K562 (cell line): ENCODE data around the gene SNX3. TPM values are rescaled to one million over a fixed set of nuclear protein-coding genes. Genes with fewer than 3 reads are reported as not detected.

Source experiments
- BACH1 ChIP-seq: fragments of 200-800 bp; sonication (Bioruptor generic); IDR thresholded peaks from 2 replicates; pipeline ENCODE4 v1.6.1; 2016; ENCODE audit warnings: missing genetic modification characterization, missing compliant biosample characterization
- CAMTA2 ChIP-seq: fragments of 250-450 bp; sonication (Bioruptor Pico); conservative IDR thresholded peaks from 2 replicates; pipeline ENCODE4 v1.5.1; 2022
- ELF1 ChIP-seq: fragments of 200-800 bp; sonication (Bioruptor generic); IDR thresholded peaks from 2 replicates; pipeline ENCODE4 v1.6.1; 2016; ENCODE audit warnings: missing genetic modification characterization, missing compliant biosample characterization
- ERF ChIP-seq: fragments of 450-650 bp; formaldehyde crosslinking; IDR thresholded peaks from 2 replicates; pipeline ENCODE4 v1.4.0; 2020; ENCODE audit warnings: mild to moderate bottlenecking, mixed read lengths
- GATA2 ChIP-seq: sonication (generic); formaldehyde crosslinking; IDR thresholded peaks from 2 replicates; pipeline ENCODE4 v1.4.0; 2020; ENCODE audit warnings: mild to moderate bottlenecking, missing genetic modification reagents
- HDAC3 ChIP-seq: fragments of 450-650 bp; IDR thresholded peaks from 2 replicates; pipeline ENCODE4 v1.6.1; 2018; ENCODE audit warnings: borderline replicate concordance, mild to moderate bottlenecking, moderate library complexity; ENCODE audit not compliant: partially characterized antibody
- KLF13 ChIP-seq: fragments of 450-650 bp; IDR thresholded peaks from 2 replicates; pipeline ENCODE4 v1.6.1; 2016; ENCODE audit warnings: missing genetic modification characterization, low read depth, mild to moderate bottlenecking, missing compliant biosample characterization, moderate library complexity, borderline replicate concordance
- MEIS2 ChIP-seq: fragments of 450-650 bp; IDR thresholded peaks from 2 replicates; pipeline ENCODE4 v1.6.1; 2014; ENCODE audit warnings: mild to moderate bottlenecking; ENCODE audit not compliant: partially characterized antibody
- NR3C1 ChIP-seq: sonication (generic); formaldehyde crosslinking; IDR thresholded peaks from 2 replicates; pipeline ENCODE4 v1.8.1; 2022; ENCODE audit warnings: missing genetic modification reagents
- PHF8 ChIP-seq: fragments of 200-600 bp; sonication (generic); IDR thresholded peaks from 2 replicates; pipeline ENCODE4 v1.6.1; 2012; ENCODE audit warnings: mixed run types, mild to moderate bottlenecking, inconsistent platforms, low read length, moderate library complexity, borderline replicate concordance
- POLR3G ChIP-seq: IDR thresholded peaks from 2 replicates; pipeline ENCODE4 v1.6.1; 2011; ENCODE audit not compliant: insufficient read length, insufficient replicate concordance; ENCODE audit errors: extremely low read depth
- PPARD ChIP-seq: fragments of 250-450 bp; sonication (Bioruptor Pico); IDR thresholded peaks from 2 replicates; pipeline ENCODE4 v1.8.0; 2022; ENCODE audit warnings: inconsistent platforms, mild to moderate bottlenecking, moderate library complexity
- RB1 ChIP-seq: fragments of 450-650 bp; IDR thresholded peaks from 2 replicates; pipeline ENCODE4 v1.6.1; 2017; ENCODE audit warnings: low read depth, mild to moderate bottlenecking
- RBM15 ChIP-seq: fragments of 200-400 bp; formaldehyde crosslinking; IDR thresholded peaks from 2 replicates; pipeline ENCODE4 v1.6.1; 2018; ENCODE audit warnings: mild to moderate bottlenecking, low read length, moderate library complexity; ENCODE audit not compliant: insufficient read depth
- THAP12 ChIP-seq: fragments of 250-450 bp; sonication (Bioruptor Pico); IDR thresholded peaks from 2 replicates; pipeline ENCODE4 v1.9.0; 2021; ENCODE audit warnings: mild to moderate bottlenecking, inconsistent platforms
- ZBTB34 ChIP-seq: fragments of 250-450 bp; sonication (Bioruptor Pico); IDR thresholded peaks from 2 replicates; pipeline ENCODE4 v1.8.0; 2021; ENCODE audit warnings: mild to moderate bottlenecking, moderate library complexity
- ZEB2 ChIP-seq: fragments of 450-650 bp; IDR thresholded peaks from 2 replicates; pipeline ENCODE4 v1.6.1; 2016
- ZNF175 ChIP-seq: fragments of 200-800 bp; sonication (Bioruptor generic); IDR thresholded peaks from 2 replicates; pipeline ENCODE4 v1.6.1; 2016; ENCODE audit warnings: low read depth, mild to moderate bottlenecking, missing genetic modification characterization, missing compliant biosample characterization
- ZNF41 ChIP-seq: fragments of 250-450 bp; sonication (Bioruptor Pico); conservative IDR thresholded peaks from 2 replicates; pipeline ENCODE4 v1.4.0; 2020; ENCODE audit warnings: mild to moderate bottlenecking
- ZNF75A ChIP-seq: fragments of 450-650 bp; formaldehyde crosslinking; IDR thresholded peaks from 2 replicates; pipeline ENCODE4 v1.4.0; 2020; ENCODE audit warnings: mild to moderate bottlenecking
- polyA plus RNA-seq, 8 experiments: library from polyadenylated mRNA; depleted of rRNA in 4 of 8; stranded (reverse) in 5 of 8; unstranded in 3 of 8; fragments of >200 nt; fragmentation: Nextera tagmentation in 2 of 8; fragmentation: Illumina TruSeq in 1 of 8; extraction: Ambion mirVana in 2 of 8; extraction: Trizol in 1 of 8; gene quantifications; 2 replicates each; pipeline versions ENCODE4 v1.2.1 to v1.2.3, GENCODE V29; 2011 to 2014; ENCODE audit warnings: inconsistent platforms in 1 of 8, missing spikeins in 1 of 8
- total RNA-seq, 7 experiments: library from RNA; depleted of rRNA in 6 of 7; stranded (reverse); fragments of >200 nt in 6 of 7; fragmentation: Illumina TruSeq in 2 of 7; extraction: Trizol in 2 of 7; gene quantifications; 2 replicates each; pipeline versions ENCODE4 v1.2.1 to v1.2.3, GENCODE V29; 2011 to 2021; ENCODE audit warnings: low replicate concordance in 1 of 7
- TF ChIP-seq, protein P1 (sequence below), 3 experiments: fragments of 200-800 bp in 1 of 3; fragments of 250-450 bp in 1 of 3; fragments of 450-650 bp in 1 of 3; sonication (Bioruptor Pico) in 1 of 3; sonication (Bioruptor generic) in 1 of 3; formaldehyde crosslinking in 1 of 3; IDR thresholded peaks; 2 replicates each; pipeline versions ENCODE4 v1.6.1 to v1.8.0; 2016 to 2022; ENCODE audit warnings: mild to moderate bottlenecking in 2 of 3, missing genetic modification characterization in 2 of 3, missing compliant biosample characterization in 1 of 3, moderate library complexity in 1 of 3

SNX3 gene
- total and polyA plus RNA-seq, 9 of the 15 experiments (the other 6 are each of a cell fraction or from before 2014, with no cell fraction given): 48.9 to 410 (median 159) TPM

DNA sequence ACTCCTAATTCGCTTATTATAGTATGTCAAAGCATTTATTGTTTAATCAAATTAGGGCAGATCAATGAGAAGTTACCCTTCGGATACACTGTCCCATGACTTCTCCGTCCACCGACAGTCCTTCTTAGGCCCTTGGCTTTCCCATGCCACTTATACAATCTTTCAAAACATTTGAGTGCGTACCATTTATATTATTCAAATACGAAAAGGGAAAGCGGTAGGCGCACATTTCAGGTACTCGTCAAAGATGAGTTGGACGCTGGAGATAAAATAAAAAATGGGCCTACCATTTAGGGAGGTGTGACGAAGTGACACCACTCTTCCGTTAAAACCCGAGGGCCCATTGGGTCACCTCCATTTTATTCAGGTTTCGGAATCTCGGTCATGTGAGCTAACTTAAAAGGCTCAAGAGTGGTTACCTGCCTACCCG lies 33.5 kb upstream of the SNX3 start (continued):
- TF ChIP-seq MEIS2 (peak; percentile 9), CAMTA2 (CRISPR knock-in tag) (no peak), ZNF175 (CRISPR knock-in tag) (no peak), HDAC3 (no peak), POLR3G (no peak), PHF8 (peak; percentile 40; the same call in 1 of the 2 replicates), RB1 (peak; percentile 5; the same call in 1 of the 2 replicates), PPARD (no peak), ZEB2 (0 out of 2 replicates have a peak, but pooled peaks have one; percentile 27), RBM15 (no peak), BACH1 (tag) (peak; percentile 59; the same call in 1 of the 2 replicates), GATA2 (0 out of 2 replicates have a peak, but pooled peaks have one; percentile 15), NR3C1 (CRISPR knock-in tag) (no peak), ZNF75A (CRISPR knock-in tag) (no peak), ERF (no peak), THAP12 (no peak), ELF1 (no peak), KLF13 (tag) (no peak), ZBTB34 (CRISPR knock-in tag) (no peak), ZNF41 (CRISPR knock-in tag) (no peak)
- TF ChIP-seq, protein P1, sequence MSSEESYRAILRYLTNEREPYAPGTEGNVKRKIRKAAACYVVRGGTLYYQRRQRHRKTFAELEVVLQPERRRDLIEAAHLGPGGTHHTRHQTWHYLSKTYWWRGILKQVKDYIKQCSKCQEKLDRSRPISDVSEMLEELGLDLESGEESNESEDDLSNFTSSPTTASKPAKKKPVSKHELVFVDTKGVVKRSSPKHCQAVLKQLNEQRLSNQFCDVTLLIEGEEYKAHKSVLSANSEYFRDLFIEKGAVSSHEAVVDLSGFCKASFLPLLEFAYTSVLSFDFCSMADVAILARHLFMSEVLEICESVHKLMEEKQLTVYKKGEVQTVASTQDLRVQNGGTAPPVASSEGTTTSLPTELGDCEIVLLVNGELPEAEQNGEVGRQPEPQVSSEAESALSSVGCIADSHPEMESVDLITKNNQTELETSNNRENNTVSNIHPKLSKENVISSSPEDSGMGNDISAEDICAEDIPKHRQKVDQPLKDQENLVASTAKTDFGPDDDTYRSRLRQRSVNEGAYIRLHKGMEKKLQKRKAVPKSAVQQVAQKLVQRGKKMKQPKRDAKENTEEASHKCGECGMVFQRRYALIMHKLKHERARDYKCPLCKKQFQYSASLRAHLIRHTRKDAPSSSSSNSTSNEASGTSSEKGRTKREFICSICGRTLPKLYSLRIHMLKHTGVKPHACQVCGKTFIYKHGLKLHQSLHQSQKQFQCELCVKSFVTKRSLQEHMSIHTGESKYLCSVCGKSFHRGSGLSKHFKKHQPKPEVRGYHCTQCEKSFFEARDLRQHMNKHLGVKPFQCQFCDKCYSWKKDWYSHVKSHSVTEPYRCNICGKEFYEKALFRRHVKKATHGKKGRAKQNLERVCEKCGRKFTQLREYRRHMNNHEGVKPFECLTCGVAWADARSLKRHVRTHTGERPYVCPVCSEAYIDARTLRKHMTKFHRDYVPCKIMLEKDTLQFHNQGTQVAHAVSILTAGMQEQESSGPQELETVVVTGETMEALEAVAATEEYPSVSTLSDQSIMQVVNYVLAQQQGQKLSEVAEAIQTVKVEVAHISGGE (CRISPR knock-in tag; IDR thresholded peaks at IDR 0.05): peak in 1 of 3 experiments; percentile 22; a peak in 1 of 6 replicates
